CD4-positive, alpha-beta T cell treated with Interleukin-17A for 1 hour (primary cell): ENCODE results near the gene ZNF222.

Source experiments
- DNase-seq: peaks from one replicate; pipeline ENCODE4 v3.0.0-alpha.2; 2020

The ZNF222 gene

DNA sequence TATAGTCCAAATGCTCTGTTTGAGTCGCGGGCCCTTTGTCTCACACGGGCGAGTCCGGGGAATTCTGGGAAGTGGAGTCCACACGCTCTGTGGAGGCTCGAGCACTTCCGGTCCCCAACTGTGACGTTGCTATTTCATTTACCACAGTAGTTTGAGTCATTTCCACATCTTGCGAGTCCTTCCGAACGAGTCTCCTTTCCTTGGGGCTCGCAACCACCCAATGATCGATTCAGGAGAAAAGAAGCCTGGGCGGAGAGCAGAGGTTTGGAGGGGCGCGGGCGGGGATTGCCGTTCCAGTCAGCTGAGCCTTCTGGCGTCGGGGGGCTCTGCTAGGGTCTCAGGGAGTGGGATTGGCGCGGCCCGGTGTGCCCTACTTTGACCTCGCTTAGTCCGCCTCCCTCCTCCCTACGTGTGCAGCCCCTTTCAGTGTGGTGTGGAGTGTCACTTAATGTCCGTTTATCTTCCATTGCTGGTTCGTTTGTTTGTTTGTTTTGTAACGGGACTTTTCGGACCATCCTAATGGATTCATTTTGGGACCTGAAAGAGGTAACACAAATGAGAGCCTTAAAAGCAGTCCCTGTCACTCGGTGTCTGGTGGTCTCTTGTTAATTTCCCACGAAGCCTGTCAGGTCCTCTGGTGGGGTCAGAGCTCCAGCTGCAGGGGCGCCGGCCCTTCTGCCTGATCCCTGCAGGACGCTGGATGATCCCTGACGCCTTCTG is at the start of gene ZNF222:
Gene ZNF222 (plus strand): TSS at position 163 of the 720 bp plus-strand sequence. CDS start 58 bp downstream, at position 221.
- peak; percentile 87 for DNase-seq

DNA sequence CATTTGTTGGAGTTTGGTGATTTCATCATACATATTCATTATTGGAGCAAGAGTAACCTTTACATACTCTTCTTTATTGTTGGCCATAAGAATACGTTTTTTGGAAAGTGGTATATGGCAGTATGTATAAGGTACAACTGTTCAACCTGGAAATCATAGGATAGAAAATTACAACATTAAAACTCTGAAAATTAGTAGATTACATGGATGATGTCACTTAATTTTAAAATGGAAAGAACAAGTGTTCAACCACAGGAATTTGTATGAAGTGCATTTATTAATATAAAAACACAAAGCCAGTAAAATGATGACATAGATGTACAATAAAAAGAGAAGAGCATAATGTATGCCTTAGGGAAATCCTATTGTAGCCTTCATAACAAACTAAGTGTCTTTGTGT is 48.4 kb upstream of the ZNF222 start:
- DNase-seq: no peak

DNA sequence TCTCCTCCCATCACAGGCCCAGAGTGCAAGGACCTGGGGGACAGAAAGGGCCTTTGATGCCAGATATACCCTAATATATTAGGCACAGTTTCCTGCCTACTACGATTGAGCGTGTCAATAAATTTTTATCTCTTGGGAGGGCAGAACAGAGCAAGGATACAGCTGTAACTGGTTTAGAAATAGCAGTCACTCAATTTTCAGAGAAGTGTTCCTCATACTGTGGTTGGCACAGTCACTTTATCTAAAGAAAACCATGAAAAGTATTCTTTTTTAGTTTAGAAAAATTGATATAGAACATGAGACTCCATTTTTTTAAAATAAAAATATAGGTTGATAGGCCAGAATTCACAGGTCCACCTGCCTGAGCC is 41.7 kb upstream of the ZNF222 start:
- no peak for DNase-seq

DNA sequence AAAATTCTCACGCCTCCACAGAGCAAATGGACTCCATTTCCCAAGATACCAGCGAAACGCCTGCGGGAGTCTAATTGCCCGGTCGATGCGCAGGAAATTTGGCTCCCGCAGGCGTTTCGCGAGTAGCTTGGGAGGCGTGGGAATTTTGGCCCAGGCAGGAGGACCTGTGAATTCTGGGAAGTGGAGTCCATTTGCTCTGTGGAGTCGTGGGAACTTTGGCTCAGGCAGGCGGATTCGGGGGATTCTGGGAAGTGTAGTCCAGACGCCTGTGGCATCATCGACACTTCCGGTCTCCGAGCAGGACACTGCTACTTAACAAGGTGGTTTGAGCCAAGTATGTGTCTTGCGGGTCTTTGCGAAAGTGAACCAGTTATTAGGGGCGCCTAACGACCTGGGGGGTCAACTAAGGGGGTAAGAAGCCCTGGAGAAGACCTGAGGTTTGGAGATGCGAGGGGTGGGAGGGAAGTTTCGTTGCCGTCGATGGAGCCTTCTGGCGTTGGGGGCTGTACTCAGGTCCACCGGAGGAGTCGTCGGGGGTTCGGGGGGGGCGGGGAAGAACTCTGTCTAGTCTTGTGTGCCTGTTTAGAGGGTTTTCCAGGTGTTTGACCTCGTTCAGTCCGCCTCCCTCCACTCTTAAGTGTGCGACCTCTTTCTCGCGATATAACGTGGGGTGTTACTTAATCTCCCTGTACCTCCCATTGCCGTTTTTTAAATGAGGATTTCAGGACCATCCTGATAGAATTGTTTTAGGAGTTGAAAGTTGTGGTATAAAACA is 41.1 kb upstream of the ZNF222 start, which contains the start of gene ZNF155:
Gene ZNF155 (plus strand): TSS at position 277 of the 775 bp plus-strand sequence. CDS start 4,356 bp downstream, outside the sequence.
- DNase-seq: peak; percentile 86

DNA sequence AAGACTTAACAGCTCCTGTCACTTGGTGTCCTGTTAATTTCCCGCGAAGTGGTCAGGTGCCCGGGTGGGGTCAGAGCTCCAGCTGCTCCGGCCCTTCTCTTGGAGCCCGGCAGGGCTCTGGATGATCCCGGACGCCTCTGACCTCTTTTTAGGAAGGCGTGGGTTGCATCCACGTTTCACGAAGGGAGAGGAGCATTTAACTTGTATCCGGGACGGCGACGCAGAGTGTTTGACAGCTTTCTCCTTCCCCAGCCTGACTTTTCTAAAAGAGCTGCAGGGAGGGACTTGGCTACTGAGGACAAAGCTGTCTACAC is 40.5 kb upstream of the ZNF222 start:
- no peak for DNase-seq

DNA sequence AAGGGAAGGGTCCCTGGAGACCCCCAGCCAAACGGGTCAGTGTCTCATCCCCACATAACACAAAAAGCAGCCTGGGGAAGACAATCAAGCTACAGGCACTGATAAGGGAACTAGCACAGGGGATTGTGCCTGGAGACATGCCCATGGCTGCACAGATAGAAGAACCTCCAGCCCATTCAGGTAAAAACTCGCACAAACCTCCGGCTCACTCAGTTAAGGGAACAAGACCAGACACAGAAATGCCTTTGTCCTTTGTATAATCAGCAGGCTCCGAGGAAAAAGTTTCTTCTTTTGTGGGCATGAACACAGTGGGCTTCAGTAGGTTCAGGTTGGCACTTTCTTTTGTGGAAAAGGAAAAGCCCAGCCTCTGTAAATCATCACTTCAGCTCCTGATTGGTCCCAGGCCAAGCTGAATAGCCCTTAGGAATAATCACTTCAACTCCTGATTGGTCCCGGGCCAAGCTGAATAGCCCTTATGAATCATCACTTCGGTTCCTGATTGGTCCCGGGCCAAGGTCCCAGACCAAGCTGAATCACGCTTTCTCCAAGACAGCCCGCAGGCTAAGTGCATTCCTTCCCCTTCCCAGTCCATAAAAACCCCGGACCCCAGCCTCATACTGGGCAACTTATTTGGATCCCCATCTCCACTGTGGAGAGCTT is 27.4 kb upstream of the ZNF222 start:
- no peak for DNase-seq

DNA sequence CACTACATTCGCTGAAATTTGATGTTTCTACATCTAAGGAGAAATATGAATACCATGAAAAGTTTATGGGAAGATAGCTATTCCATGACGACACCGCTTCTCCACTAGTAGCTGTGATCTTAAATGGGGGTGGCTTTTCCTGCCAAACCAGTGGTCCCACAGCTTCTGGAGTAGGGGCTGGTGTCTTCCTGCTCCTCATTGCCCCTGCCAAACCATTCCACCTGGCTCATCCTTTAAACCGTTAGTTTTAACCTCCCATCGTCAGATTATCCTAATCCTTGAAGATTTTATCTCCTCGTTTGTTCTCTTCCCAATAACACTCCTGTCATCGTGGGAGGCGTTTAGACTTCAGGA is 23.0 kb upstream of the ZNF222 start:
- no peak for DNase-seq

DNA sequence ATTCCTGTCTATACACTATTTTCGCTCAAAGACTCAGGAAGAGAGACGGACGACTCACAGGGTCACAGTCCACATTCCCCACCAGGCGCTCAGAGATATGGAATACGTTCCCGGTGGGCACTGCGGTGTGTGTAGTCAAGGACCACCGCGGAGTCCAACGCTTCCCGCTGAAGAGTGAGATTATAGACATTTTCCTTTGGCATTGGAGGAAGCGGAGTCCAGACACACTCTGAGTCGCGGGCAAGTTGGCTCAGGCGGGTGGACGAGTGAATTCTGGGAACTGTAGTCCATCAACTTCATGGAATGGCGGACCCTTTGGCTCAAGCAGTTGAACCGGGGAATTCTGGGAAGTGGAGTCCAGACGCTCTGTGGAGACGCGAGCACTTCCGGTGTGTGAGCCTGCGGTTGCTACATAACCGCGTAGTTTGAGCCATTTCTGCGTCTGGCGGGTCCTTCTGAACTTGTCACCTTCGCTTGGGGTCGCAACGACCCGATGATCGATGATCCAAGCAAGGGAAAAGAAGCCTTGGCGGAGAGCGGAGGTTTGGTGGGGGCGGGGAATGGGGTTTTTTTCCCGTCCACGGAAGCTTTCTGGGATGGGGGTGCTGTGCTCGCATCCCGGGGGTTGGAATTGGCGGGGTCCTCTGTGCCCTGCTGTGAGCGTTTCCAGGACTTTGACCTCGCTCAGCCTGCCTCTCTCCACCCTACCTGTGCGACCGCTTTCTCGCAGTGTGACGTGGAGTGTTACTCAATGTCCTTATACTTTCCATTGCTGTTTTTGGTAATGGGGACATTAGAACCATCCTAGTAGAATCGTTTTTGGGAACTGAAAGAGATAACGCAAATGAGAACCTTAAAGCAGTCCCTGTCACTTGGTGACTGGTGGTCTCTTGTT is 22.4 kb upstream of the ZNF222 start, which contains the start of gene ZNF230:
Gene ZNF230 (plus strand): TSS at position 392 of the 895 bp plus-strand sequence. CDS start 4,122 bp downstream, outside the sequence.
- DNase-seq: peak; percentile 93

DNA sequence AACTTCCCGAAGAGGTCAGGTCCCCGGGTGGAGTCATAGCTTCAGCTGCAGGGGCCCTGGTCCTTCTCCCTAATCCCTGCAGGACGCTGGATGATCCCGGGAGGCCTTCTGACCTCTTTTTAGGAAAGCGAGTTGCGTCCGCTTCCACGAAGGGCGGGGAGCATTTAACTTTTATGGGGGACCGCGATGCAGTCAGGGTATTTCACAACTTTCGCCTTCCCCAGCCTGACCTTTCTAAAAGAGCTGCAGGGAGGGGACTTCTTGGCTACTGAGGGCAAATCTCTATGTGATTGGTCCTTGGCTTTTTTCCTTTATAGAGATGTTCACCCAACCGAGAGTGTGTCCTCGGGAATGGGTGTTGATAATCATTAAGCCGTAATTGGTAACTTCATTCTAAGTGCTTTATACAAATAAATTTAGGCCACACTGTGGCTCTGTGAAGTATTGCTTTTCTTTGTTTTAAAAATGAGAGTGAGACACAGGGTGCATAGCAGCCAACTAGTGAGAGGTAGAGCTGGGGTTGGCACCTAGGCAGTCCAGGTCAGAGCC is 21.6 kb upstream of the ZNF222 start:
- DNase-seq: peak; percentile 20

DNA sequence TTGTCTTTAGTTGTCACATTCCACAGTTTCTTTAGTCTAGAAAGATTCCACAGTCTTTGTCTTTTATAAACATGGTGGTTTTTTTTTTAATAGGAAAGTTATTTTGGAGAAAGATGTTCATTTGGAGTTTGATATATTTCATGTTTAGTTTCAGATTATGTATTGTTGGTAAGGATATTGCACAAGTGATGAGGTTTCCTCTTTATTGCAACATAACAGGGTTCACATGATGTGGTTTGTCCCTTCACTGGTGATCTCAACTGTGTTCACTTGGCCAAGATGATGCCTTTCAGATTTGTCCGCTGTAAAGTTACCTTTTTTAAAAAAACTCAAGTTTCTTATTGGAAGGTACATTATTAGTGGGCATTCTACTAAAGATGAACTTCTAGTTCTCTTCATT is 19.2 kb upstream of the ZNF222 start:
- no peak for DNase-seq

DNA sequence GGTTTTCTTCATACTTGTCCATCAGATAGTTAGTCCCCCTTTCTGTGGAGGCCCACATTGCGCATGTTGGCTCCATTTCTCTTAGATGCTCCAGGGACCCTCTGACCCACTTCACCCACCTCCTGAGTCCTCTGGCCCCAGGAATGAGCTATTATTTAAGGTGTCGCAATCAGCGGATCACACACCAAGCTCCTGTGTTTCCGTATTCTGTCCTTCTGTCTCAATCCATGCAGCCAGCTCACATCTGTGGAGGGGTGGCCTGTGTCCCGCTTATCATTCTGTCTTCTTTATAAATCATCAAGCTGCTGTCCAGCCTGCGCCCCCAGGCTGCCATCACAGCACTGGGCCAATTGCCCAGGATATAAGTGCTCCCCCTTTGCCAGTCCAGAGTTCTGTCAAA is 17.7 kb upstream of the ZNF222 start:
- DNase-seq: no peak

DNA sequence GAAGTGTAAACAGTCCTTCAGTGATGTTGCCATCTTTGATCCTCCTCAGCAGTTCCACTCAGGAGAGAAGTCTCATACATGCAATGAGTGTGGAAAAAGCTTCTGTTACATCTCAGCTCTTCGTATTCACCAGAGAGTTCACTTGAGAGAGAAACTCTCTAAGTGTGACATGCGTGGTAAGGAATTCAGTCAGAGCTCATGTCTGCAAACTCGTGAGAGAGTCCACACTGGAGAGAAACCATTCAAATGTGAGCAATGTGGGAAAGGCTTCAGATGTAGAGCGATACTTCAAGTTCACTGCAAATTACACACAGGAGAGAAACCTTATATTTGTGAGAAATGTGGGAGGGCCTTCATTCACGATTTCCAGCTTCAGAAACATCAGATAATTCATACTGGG is 14.7 kb upstream of the ZNF222 start:
- DNase-seq: no peak

DNA sequence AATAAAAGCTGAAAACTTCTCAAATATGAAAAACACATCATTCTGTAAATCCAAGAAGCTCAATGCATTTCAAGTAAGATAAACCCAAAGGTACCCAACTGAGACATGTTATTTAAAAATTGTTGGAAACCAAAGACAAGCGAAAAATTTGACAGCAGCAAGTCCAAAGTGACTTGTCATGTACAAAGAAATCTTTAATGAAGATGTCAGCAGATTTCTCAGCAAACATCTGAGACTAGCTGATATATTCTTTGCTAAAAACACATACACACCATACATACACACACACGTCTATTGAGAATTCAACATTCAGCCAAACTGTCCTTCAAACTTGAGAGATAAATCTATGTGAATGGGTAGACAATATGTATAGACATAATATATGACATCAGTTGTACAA is 5.7 kb upstream of the ZNF222 start:
- no peak for DNase-seq

DNA sequence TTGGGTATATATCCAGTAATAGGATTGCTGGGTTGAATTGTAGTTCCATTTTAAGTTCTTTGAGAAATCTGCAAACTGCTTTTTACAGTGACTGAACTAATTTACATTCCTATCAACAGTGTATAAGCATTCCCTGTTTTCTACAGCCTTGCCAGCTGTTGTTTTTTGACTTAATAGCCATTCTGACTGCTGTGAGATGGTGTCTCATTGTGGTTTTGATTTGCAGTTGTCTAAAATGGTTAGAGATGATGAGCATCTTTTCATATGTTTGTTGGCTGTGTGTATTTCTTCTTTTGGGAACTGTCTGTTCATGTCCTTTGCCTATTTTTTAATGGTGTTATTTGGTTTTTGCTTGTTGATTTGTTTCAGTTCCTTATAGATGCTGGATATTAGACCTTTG is 4.0 kb upstream of the ZNF222 start:
- no peak for DNase-seq

DNA sequence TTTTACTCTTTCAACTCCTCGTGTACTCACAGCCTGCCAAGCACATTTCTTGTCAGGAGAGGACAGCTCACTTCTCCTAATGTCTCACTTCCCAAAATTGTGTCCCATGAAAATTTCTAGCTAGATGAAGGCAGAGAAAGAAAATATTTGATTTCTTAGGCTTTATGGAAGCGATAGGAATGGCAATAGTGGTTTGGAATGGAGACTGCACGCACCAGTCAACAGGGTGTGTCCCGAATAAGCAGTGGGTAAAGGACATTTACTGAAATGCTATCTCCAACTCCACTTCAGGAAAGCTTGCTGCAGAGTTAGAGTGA is 321 bp upstream of the ZNF222 start:
- no peak for DNase-seq

DNA sequence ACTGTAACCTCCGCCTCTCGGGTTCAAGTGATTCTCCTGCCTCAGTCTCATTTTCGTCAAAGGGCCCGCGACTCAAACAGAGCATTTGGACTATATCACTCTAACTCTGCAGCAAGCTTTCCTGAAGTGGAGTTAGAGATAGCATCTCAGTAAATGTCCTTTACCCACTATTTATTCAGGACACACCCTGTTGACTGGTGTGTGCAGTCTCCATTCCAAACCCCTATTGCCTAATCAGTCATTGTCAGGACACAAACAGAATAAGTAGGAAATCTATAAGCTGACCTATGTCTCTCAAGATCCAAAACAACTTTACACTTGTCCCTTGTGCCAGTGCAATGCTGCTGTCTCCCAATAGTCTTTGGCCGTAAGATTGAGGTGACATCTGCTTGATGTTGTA is 1.4 kb downstream of the ZNF222 start:
- no peak for DNase-seq

DNA sequence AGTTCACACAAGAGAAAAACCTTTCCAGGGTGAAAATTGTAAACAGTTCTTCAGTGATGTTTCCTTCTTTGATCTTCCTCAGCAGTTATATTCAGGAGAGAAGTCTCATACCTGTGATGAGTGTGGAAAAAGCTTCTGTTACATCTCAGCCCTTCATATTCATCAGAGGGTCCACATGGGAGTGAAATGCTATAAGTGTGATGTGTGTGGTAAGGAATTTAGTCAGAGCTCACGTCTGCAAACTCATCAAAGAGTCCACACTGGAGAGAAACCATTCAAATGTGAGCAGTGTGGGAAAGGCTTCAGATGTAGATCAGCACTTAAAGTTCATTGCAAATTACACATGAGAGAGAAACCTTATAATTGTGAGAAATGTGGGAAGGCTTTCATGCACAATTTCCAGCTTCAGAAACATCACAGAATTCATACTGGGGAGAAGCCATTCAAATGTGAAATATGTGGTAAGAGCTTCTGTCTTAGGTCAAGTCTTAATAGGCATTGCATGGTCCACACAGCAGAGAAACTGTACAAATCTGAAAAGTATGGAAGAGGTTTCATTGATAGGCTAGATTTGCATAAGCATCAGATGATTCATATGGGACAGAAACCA is 6.9 kb downstream of the ZNF222 start:
- DNase-seq: no peak

DNA sequence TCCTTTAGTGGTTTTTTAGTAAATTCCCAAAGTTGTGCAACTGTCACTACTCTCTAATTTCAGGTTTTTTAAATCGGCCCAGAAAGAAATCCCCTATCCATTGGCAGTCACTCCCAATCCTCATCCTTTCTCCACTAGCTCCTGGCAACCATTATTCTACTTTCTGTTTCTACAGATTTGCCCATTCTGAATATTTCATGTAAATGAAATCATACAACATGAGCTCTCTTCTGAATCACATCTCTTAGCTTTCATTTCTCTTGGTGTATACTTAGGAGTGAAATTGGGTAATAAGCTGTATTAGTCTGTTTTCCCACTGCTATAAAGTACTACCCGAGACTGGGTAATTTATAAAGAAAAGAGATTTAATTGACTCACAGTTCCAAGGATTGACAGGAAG is 17.0 kb downstream of the ZNF222 start:
- no peak for DNase-seq

DNA sequence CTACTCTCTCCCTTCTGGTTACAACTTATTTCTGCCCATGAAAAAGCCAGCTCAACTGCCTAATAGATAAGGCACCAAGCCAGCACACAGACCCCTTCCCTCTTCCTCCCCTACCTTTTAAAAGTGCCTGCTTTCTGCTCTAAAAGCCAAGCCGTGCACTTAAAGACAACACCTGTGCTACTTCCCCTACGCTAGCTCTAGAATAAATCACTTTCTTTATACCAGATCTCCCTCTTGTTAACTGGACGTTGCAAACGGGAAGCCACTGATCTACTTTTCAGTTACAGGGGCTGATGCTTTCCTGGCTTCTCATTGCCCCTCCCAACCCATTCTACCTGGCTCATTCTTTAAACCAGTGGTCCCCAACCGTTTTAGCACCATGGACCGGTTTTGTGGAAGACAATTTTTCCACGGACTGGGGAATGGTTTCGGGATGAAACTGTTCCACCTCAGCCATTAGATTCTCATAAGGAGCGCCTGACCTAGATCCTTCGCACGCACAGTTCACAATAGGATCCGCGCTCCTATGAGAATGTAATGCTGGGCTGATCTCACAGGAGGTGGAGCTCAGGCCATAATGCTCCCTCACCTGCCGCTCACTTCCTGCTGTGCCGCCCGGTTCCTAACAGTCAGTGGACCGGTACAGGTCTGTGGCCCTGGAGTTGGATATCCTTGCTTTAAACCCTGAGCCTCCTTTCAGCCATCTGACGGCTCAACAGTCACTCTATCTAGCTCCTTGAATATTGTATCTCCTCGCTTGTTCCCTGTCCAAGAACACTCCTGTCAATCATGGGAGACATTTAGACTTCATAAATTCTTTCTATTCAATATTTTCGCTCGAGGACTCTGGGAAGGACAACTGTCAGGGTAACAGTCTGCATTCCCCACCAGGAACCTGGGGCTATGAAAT is 25.8 kb downstream of the ZNF222 start:
- peak; percentile 18 for DNase-seq

DNA sequence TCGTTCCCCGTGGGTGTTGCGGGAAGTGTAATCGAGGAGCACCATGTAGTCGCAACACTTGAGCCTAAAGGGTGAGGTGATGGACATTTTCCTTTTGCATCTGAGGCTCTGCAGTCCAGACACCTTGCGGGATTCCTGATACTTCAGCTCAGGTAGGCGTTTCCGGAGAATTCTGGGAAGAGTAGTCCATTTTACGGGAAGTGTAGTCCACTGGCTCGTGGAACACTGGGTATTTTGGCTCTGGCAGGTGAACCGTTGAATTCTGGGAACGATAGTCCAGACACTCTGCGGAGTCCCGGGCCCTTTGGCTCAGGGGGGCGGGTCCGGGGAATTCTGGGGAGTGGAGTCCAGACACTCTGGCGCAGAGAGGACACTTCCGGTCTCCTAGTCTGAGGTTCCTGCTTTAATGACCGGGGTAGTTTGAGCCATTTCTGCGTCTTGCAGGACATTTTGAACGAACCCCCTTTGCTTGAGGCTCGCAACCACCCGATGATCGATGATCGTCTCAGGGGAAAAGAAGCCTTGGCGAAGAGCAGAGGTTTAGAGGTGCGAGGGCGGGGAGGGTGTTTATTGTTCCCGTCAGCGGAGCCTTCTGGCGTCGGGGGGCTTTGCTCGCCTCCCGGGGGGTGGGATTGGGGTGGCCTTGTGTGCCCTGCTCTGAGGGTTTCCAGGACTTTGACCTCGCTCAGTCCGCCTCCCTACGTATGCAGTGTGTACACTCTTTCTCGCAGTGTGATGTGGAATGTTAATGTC is 26.6 kb downstream of the ZNF222 start, which contains the start of gene ZNF223:
Gene ZNF223 (plus strand): TSS at position 387 of the 753 bp plus-strand sequence. CDS start 3,141 bp downstream, outside the sequence.
- DNase-seq: peak; percentile 73
